T-helper 9 cell (primary cell): ENCODE results near the gene OCA2.
"Not testable (repeated sequence)": the region's sequence is repeated elsewhere in the genome, so short reads cannot be mapped to it uniquely, and the experiment has no call there.

Experiments
- DNase-seq: peaks from one replicate; pipeline ENCODE4 v3.0.0-alpha.2; 2020
- total RNA-seq, 2 donors: gene quantifications; one replicate each; lab custom pipeline; 2026; lab: John Stamatoyannopoulos, UW

Gene OCA2
- total RNA-seq = 0 to 0.24 reads per million in 2 donors

- peak; percentile 51 for DNase-seq
These were observed at the start of gene OCA2 for GRCh38 chr15:28098766-28099554. Gene OCA2 (minus strand): TSS chr15:28099315. CDS start chr15:28081874, 17,441 bp downstream.

DNA sequence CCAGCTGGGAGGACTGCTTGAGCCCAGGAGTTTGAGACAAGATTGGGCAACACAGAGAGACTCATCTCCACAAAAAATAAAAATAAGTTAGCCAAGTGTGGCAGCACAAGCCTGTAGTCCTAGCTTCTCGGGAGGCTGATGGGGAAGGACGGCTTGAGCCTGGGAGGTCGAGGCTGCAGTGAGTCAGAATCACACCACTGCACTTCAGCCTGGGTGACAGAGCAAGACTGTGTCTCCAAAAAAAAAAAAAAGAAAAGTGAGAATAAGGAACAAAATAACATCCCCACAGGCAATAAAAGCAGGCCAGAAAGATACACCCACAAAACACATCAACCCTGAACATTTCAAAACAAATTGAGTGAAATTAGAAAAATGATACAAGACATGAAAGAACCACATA, 48.7 kb upstream of the OCA2 start:
- no peak for DNase-seq

DNA sequence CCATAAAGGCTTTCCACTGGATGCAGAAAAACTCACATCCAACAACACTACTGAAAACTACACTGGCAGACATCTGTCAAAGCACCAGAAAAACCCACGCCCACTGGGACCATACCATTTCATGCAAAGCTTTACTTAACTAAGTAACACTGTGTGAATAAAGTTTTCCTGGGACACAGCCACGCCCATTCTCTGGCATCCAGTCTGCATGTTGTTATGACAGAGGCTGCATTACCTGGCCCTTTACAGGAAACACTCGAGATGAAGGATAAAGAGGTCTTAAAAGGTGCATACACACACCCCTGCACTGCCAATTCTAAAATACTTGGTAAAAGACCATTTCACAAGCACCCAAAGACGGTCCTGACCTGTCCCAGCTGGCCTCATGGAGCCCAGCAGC, 46.3 kb upstream of the OCA2 start:
- DNase-seq = not testable (repeated sequence)

GRCh38 chr15:28140062-28140461, 40.9 kb upstream of the OCA2 start:
- DNase-seq = no peak

DNA sequence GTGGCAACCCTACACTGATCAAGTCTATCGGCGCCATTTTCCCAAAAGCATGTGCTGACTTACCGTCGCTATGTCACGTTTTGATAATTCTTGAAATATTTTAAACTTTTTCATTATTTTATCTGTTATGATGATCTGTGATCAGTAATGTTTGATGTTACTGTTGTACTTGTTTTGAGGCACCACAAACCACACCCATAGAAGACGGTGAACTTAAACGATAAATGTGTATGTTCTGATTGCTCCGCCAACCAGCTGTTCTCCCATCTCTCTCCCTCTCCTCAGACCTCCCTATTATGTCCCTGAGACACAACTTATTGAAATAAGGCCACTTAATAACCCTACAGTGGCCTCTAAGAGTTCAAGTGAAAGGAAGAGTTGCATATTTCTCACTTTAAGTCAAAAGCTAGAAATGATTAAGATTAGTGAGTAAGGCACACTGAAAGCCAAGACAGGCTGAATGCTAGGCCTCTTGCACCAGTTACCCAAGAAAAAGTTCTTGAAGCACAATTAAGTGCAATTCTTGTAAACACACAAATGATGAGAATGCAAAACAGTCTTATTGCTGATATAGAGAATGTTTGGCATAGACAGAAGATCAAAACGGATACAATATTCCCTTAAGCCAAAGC, 38.4 kb upstream of the OCA2 start:
- not testable (repeated sequence) for DNase-seq

- DNase-seq = not testable (repeated sequence)
These were observed 37.3 kb upstream of the OCA2 start for GRCh38 chr15:28136236-28136904.

DNA sequence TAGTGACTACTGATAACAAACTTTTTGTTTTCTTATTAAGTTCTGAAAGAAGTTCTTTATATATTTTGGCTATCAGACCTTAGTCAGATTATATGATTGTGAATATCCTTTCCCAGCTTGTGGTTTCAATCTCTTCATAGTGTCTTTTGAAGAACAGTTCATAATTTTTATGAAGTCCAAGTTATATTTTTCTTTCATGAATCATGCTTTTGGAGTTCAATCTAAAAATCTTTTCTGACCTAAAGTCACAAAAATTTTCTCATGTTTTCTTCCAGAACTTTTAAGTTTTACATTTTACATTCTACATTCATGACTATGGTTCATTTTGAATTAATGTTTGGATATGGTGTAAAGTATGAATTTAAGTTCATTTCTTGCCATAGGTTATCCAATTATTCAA, 34.2 kb upstream of the OCA2 start:
- DNase-seq = no peak

GRCh38 chr15:28132524-28133275, 33.6 kb upstream of the OCA2 start:
- DNase-seq = no peak

DNA sequence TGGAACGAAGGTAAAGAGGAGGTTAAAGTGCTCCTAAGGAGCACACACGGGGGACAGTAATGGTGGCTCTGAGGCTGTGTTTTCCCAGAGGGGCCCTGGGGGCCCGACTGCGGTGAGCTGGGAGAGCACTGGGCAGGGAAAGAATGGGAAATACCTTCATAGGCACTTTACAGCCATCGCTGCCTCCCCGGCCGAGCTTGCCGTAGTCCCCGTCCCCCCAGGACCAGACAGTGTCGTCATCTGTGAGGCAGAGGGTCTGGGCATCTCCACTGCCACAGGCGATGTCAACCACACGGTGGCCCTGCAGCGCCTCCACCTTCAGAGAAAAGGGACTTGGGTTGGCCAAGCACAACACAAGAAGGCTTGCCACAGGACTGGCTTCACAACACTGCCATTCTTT, 32.8 kb upstream of the OCA2 start:
- DNase-seq = no peak

DNA sequence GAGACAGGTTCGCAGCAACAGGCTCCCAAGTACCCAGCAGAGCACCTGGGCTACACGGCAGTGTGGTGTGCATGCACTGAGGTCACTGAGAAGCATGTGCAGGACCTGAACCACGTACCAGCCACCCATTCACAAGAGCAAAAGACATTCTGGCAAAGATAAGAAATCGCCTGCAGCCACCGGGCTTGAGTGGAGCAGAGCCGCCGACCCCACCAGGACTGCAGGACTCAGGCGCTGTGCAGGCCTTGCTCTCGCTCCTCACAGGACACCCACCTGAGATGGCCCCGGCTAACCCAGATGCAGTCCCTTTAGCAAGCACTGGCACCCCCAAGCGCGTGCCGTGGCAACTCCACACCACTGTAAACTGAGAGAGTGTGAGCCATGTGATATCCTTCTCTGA, 32.3 kb upstream of the OCA2 start:
- DNase-seq = no peak

- no peak for DNase-seq
These were observed 31.5 kb upstream of the OCA2 start for GRCh38 chr15:28130651-28131050.

DNA sequence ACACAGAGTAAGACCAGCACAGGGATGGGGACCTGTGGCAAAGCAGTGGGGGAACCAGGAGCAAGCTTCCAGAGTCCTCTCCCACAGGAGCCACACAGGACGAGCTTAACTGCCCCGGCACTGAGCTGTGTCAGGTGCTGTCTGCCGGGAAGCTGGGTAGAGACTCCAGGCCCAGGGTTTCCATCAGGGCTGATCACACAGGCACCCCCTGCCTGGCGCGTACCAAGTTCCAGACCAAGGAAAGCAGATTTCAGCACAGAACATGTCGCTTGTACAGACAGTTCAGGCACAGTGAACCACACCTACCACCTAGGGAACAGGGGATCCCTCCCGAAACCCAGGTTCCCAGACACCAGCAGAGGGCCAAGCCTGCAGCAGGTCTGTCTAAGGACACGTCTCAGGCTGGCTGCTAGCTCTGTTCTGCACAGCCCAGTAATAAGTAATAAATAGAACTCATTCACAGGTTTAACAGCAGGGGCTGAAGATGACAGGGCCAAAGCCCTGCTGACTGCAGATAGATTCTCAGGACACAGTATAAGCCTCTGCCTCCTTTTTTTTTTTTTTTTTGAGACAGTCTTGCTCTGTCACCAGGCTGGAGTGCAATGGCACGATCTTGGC, 30.2 kb upstream of the OCA2 start:
- DNase-seq = no peak

GRCh38 chr15:28128031-28128430, 28.9 kb upstream of the OCA2 start:
- DNase-seq = no peak

GRCh38 chr15:28127036-28127435, 27.9 kb upstream of the OCA2 start:
- no peak for DNase-seq

DNA sequence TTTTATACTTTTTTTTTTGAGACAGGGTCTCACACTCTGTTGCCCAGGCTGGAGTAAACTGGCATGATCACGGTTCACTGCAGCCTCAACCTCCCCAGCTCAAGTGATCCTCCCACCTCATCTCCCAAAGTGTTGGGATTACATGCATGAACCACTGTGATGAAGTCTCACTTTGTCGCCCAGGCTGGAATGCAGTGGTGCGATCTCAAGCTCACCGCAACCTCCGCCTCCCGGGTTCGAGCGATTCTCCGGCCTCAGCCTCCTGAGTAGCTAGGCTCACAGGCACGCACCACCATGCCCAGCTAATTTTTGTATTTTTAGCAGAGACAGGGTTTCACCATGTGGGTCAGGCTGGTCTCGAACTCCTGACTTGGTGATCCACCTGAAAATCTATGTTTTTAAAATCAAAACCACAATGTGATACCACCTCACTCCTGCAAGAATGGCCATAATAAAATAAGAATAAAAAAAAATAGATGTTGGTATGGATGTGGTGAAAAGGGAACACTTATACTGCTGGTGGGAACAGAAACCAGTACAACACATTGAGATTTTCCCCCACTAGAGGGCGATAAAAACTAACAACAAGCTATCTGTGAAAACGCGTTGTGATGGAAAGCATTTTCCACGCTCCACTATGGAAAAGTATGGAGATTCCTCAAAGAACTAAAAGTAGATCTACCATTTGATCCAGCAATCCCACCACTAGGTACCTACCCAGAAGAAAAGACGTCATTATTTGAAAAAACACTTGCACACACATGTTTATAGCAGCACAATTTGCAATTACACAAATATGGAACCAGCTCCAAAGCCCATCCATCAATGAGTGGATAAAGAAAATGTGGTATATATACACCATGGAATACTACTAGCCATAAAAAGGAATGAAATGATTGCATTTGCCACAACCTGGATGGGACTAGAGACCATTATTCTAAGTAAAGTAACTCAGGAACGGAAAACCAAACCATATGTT, 26.8 kb upstream of the OCA2 start:
- no peak for DNase-seq

DNA sequence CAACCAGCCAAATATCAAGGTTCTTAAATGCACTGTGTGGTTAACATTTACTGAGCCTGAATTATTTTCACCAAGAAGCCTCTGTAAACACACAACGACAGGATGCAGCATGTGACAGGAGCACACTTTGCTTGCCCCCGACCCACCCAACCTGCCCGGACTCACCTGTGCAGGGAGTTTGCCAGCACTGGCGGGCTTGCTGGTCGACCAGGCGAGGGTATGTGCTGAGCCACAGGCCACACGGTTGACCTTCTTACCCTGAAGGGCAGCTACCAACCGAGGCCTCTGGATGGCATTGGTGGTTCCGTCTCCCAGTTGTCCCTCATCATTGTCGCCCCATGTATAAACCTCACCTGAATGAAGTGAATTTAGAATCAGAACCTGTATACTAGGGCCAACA, 25.7 kb upstream of the OCA2 start:
- DNase-seq = no peak

DNA sequence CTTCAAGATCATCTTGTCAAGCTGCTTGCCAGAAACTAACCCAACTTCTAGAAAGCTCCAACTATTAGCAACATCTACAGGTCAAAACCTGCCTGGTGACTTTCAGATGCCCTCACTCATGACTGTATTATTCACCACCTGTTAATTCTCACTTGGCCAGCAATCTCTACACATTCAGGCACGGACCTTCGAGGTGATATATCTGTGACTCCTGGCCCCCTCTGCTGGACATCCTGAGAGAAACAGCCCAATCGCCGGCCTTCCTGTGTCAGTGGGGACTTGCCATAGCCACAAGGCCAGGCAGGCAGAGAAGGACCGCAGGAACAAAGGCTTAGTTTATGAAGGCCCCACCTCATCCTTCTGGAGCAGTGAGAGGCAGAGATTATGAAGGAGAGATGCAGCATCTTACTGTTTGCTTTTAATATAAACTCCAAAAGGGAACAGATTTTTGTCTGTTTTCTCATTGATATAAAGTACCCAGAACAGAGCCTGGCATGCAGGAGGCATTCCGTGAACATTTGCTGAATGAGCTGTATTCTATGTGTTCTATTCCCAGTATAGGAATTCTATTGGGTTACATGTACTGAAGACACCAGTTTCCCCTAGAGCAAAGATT, 24.4 kb upstream of the OCA2 start:
- DNase-seq = peak; percentile 14

- DNase-seq = no peak
These were observed 23.2 kb upstream of the OCA2 start for GRCh38 chr15:28122038-28122949.

DNA sequence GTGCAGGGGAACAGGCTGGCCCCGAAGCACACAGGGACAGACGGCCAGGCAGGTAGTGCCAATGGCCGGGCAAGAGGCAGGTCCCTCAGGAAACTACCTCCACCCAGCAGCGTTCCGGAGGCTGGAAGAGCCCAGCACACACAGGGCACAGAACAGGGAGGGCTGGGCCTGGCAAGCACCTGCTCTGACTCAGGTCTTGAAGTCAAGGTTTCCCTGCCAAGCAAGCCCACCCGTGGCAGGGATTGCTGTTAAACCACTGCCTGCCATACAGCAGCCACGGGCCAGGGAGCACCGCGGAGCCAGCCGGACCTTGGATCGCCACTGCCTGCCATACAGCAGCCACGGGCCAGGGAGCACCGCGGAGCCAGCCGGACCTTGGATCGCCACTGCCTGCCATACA, 22.5 kb upstream of the OCA2 start:
- not testable (repeated sequence) for DNase-seq

- DNase-seq = no peak
These were observed 21.2 kb upstream of the OCA2 start for GRCh38 chr15:28120359-28120640.
